MM.1S (cell line): ENCODE measurements around the gene NUP62CL.

Experiments used
- DNase-seq: peaks from one replicate; pipeline ENCODE4 v3.0.0-alpha.2; 2015
- H2AFZ ChIP-seq: fragments of 300-600 bp; sonication (generic); 2 replicates; pipeline ENCODE4 v1.6.0; 2016; ENCODE audit warnings: antibody characterized with exemption, low read length
- H3F3A ChIP-seq: fragments of 300-600 bp; sonication (generic); 2 replicates; pipeline ENCODE4 v1.6.1; 2016; ENCODE audit warnings: mild to moderate bottlenecking, antibody characterized with exemption, low read length, moderate library complexity, mixed read lengths; ENCODE audit not compliant: insufficient read depth
- H3K27ac ChIP-seq: fragments of 300-600 bp; sonication (generic); 2 replicates; pipeline ENCODE4 v1.5.1; 2016; ENCODE audit warnings: mild to moderate bottlenecking, low read length
- H3K27me3 ChIP-seq: fragments of 300-600 bp; sonication (generic); replicated peaks from 2 replicates; pipeline ENCODE4 v1.6.0; 2016; ENCODE audit warnings: low read length; ENCODE audit not compliant: insufficient read depth
- H3K36me3 ChIP-seq: fragments of 300-600 bp; sonication (generic); replicated peaks from 2 replicates; pipeline ENCODE4 v1.6.1; 2016; ENCODE audit warnings: mild to moderate bottlenecking, low read length, mixed read lengths; ENCODE audit not compliant: insufficient read depth
- H3K4me1 ChIP-seq: fragments of 300-600 bp; sonication (generic); 2 replicates; pipeline ENCODE4 v1.6.1; 2016; ENCODE audit warnings: low read length, mixed read lengths
- H3K4me2 ChIP-seq: fragments of 300-600 bp; sonication (generic); 2 replicates; pipeline ENCODE4 v1.6.0; 2016; ENCODE audit warnings: low read depth, low read length
- H3K4me3 ChIP-seq: fragments of 300-600 bp; sonication (generic); 2 replicates; pipeline ENCODE4 v1.5.1; 2016; ENCODE audit warnings: low read length, mixed read lengths
- H3K79me2 ChIP-seq: fragments of 300-600 bp; sonication (generic); 2 replicates; pipeline ENCODE4 v1.6.1; 2016; ENCODE audit warnings: mixed run types, low read length, mixed read lengths
- H3K9ac ChIP-seq: fragments of 300-600 bp; sonication (generic); 2 replicates; pipeline ENCODE4 v1.6.1; 2016; ENCODE audit warnings: low read length, mixed read lengths
- H3K9me2 ChIP-seq: fragments of 300-600 bp; sonication (generic); replicated peaks from 2 replicates; pipeline ENCODE4 v1.6.1; 2016; ENCODE audit warnings: mild to moderate bottlenecking, low read length, mixed read lengths; ENCODE audit not compliant: insufficient read depth
- H3K9me3 ChIP-seq: fragments of 300-600 bp; sonication (generic); replicated peaks from 2 replicates; pipeline ENCODE4 v1.6.1; 2016; ENCODE audit warnings: mild to moderate bottlenecking, low read length, mixed read lengths; ENCODE audit not compliant: insufficient read depth
- H4K20me1 ChIP-seq: fragments of 300-600 bp; sonication (generic); 2 replicates; pipeline ENCODE4 v1.6.1; 2016; ENCODE audit warnings: mild to moderate bottlenecking, low read length, moderate library complexity, mixed read lengths; ENCODE audit not compliant: insufficient read depth
- CTCF ChIP-seq: fragments of 300-600 bp; sonication (generic); IDR thresholded peaks from 2 replicates; pipeline ENCODE4 v1.5.1; 2016; ENCODE audit warnings: antibody characterized with exemption, low read length, mixed read lengths
- EZH2 ChIP-seq: fragments of 300-600 bp; sonication (generic); optimal IDR thresholded peaks from 2 replicates; pipeline ENCODE3; 2017; ENCODE audit warnings: low read depth, mild to moderate bottlenecking, antibody characterized with exemption, low read length, mixed read lengths
- EZH2phosphoT487 ChIP-seq: fragments of 300-600 bp; sonication (generic); IDR thresholded peaks from 2 replicates; pipeline ENCODE4 v1.6.1; 2018; ENCODE audit warnings: antibody characterized with exemption, low read length

NUP62CL gene

DNA sequence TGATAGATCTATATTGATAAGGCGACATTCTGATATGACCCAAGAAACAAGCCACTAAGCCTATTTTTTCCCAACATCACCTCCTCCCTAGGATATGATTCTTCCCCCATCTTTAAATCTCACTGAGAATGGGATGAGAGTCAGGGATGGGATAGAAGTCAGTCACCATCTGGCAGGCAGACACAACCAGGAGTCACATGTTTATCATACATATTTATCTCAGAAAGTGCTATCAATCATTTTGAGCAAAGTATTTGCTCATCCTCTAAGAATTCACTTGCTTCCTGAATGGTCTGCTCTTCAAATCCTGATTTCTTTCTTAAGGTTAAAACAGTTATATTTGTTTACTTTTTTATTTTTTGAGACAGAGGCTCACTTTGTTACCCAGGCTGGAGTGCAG, 20.5 kb upstream of the NUP62CL start:
- Histone ChIP-seq H3K27ac (no peak overlapping the region), H3F3A (no peaks in the 10 kb centered on the region), H3K4me1 (no peaks in the 10 kb centered on the region), H3K27me3 (no peaks in the 10 kb centered on the region), H3K36me3 (no peaks in the 10 kb centered on the region), H4K20me1 (no peaks in the 10 kb centered on the region), H2AFZ (no peak overlapping the region), H3K9me2 (no peaks in the 10 kb centered on the region), H3K79me2 (no peaks in the 10 kb centered on the region), H3K9me3 (no peaks in the 10 kb centered on the region), H3K4me2 (no peak overlapping the region), H3K9ac (no peak overlapping the region), H3K4me3 (no peak overlapping the region)
- TF ChIP-seq EZH2phosphoT487 (no peak), EZH2 (no peak), CTCF (no peak)
- DNase-seq: no peak

GRCh38 chrX:107213477-107213876, 7.2 kb upstream of the NUP62CL start:
- TF ChIP-seq CTCF (no peak), EZH2 (no peak), EZH2phosphoT487 (no peak)
- no peak for DNase-seq
- H3K27me3 ChIP-seq: no peaks in the 10 kb centered on the region
- H3K9me3 ChIP-seq: no peaks in the 10 kb centered on the region
- H3K4me2 ChIP-seq: no peak overlapping the region
- no peak overlapping the region for H3K9ac ChIP-seq
- H3F3A ChIP-seq: no peaks in the 10 kb centered on the region
- H3K79me2 ChIP-seq: no peaks in the 10 kb centered on the region
- H3K36me3 ChIP-seq: no peaks in the 10 kb centered on the region
- no peak overlapping the region for H2AFZ ChIP-seq
- H3K4me3 ChIP-seq: no peak overlapping the region
- no peaks in the 10 kb centered on the region for H3K9me2 ChIP-seq
- no peak overlapping the region for H3K27ac ChIP-seq
- H3K4me1 ChIP-seq: no peaks in the 10 kb centered on the region
- H4K20me1 ChIP-seq: no peaks in the 10 kb centered on the region

DNA sequence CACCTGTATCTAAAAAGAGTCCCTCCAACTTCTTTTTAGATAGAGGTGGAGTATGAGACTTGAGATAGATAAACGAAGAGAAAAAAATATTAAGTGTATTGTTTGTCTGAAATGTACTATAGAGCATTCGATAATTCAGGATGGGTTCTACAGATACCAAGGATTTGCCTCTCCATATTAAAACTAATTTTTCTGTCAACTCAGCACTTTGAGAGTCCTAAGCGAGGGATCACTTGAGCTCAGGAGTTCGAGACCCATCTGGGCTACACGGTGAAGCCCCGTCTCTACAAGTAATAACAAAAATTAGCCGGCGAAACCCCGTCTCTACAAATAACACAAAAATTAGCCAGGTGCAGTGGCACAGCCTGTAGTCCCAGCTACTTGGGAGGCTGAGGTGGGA, 1.7 kb upstream of the NUP62CL start:
- no peak for DNase-seq
- Histone ChIP-seq H2AFZ (no peak overlapping the region), H3K9me3 (no peaks in the 10 kb centered on the region), H3K4me2 (no peak overlapping the region), H3K9ac (no peak overlapping the region), H3K27me3 (no peaks in the 10 kb centered on the region), H3K4me3 (no peak overlapping the region), H3K9me2 (no peaks in the 10 kb centered on the region), H3K79me2 (no peaks in the 10 kb centered on the region), H3K4me1 (no peaks in the 10 kb centered on the region), H3K36me3 (no peaks in the 10 kb centered on the region), H3F3A (no peaks in the 10 kb centered on the region), H4K20me1 (no peaks in the 10 kb centered on the region), H3K27ac (no peak overlapping the region)
- no peak for TF ChIP-seq EZH2phosphoT487
- TF ChIP-seq CTCF: no peak
- TF ChIP-seq EZH2: no peak
